Measurements from ENCODE around the gene SASH3.

The SASH3 gene

GRCh38 chrX:129749069-129749468 lies 30.7 kb upstream of the SASH3 start:
- H3K27me3 ChIP-seq (ENCODE audit: insufficient read depth, poor library complexity, severe bottlenecking): no peaks in the 10 kb centered on the region
- H3K4me1 ChIP-seq (ENCODE audit: insufficient read depth, poor library complexity, severe bottlenecking): no peaks in the 10 kb centered on the region
- no peak overlapping the region for H3K27ac ChIP-seq (ENCODE audit: poor library complexity, severe bottlenecking)
- no peak overlapping the region for H3K4me3 ChIP-seq (ENCODE audit: severe bottlenecking)
- no peaks in the 10 kb centered on the region for H3K36me3 ChIP-seq (ENCODE audit: low read depth)
- no peaks in the 10 kb centered on the region for H3K9me3 ChIP-seq (ENCODE audit: severe bottlenecking)
- ATAC-seq (ENCODE audit: low read depth): no peak
- TF ChIP-seq, protein P1, sequence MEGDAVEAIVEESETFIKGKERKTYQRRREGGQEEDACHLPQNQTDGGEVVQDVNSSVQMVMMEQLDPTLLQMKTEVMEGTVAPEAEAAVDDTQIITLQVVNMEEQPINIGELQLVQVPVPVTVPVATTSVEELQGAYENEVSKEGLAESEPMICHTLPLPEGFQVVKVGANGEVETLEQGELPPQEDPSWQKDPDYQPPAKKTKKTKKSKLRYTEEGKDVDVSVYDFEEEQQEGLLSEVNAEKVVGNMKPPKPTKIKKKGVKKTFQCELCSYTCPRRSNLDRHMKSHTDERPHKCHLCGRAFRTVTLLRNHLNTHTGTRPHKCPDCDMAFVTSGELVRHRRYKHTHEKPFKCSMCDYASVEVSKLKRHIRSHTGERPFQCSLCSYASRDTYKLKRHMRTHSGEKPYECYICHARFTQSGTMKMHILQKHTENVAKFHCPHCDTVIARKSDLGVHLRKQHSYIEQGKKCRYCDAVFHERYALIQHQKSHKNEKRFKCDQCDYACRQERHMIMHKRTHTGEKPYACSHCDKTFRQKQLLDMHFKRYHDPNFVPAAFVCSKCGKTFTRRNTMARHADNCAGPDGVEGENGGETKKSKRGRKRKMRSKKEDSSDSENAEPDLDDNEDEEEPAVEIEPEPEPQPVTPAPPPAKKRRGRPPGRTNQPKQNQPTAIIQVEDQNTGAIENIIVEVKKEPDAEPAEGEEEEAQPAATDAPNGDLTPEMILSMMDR (IDR thresholded peaks at IDR 0.05; ENCODE audit: poor library complexity, severe bottlenecking): no peak
- no peak for DNase-seq (ENCODE audit: low spot score)

DNA sequence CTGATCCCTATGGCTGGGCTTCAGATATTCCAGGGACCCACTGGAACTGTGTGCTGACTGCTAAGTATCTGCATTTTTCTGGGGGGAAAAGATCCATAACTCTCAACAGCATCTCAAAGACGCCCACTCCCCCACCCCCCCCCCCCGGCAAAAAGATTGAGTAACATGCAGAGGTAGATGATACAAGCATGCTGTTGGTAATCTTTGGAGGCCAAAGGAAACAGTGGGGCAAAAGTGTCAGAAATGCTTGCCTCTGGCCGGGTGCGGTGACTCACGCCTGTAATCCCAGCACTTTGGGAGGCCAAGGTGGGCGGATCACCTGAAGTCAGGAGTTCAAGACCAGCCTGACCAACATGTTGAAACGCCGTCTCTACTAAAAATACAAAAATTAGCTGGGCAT lies 28.8 kb upstream of the SASH3 start:
- Histone ChIP-seq H3K4me3 (ENCODE audit: severe bottlenecking) (no peak overlapping the region), H3K27me3 (ENCODE audit: insufficient read depth, poor library complexity, severe bottlenecking) (no peaks in the 10 kb centered on the region), H3K4me1 (ENCODE audit: insufficient read depth, poor library complexity, severe bottlenecking) (no peaks in the 10 kb centered on the region), H3K36me3 (ENCODE audit: low read depth) (no peaks in the 10 kb centered on the region), H3K27ac (ENCODE audit: poor library complexity, severe bottlenecking) (no peak overlapping the region), H3K9me3 (ENCODE audit: severe bottlenecking) (no peaks in the 10 kb centered on the region)
- DNase-seq (ENCODE audit: low spot score): no peak
- TF ChIP-seq, protein P1 (IDR thresholded peaks at IDR 0.05; ENCODE audit: poor library complexity, severe bottlenecking): no peak
- no peak for ATAC-seq (ENCODE audit: low read depth)

DNA sequence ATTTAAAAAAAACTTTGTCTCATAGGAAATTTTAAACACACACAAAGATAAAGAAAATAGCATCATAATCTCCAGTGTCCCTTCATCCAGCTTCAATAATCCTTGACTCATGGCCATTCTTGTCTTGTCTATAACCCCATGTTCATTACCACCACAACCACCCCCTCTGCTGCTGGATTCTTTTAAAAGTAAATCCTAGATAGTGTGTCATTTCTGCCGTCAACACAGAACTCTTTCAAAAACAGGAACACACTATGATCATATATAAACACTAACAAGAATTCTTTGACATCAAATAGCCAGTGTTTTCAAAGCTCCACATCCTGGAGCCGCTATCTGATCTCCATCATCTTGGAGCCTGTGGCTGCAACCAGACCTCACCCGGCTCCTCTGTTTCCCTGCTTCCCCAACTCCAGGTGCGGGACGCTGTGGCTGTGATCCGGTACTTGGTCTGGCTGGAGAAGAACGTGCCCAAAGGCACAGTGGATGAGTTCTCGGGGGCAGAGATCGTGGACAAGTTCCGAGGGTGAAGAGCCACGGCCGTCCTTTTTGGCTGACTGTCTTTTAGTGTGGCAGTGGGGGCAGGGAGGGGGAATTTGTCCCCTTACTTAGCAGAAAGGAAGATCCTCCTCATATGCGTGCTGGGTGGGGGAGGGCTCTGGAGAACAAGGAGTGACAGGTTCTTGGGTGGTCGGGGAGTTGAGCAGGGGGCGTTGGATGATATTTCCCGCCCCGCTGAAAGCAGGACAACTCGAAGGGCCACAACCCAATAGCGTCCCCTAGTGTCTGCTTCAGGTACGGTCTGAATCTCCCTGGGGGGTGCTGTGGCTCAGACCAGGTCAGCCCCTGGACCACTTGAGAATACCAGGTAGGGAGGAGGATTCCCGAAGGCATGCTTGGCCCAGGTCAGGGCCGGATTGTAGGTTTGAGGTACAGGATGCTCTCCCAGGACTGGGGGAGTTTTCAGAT lies 25.4 kb upstream of the SASH3 start:
- no peak overlapping the region for H3K4me3 ChIP-seq (ENCODE audit: severe bottlenecking)
- TF ChIP-seq, protein P1 (IDR thresholded peaks at IDR 0.05; ENCODE audit: poor library complexity, severe bottlenecking): no peak
- no peak for ATAC-seq (ENCODE audit: low read depth)
- H3K9me3 ChIP-seq (ENCODE audit: severe bottlenecking): no peaks in the 10 kb centered on the region
- no peaks in the 10 kb centered on the region for H3K27me3 ChIP-seq (ENCODE audit: insufficient read depth, poor library complexity, severe bottlenecking)
- no peak overlapping the region for H3K27ac ChIP-seq (ENCODE audit: poor library complexity, severe bottlenecking)
- no peaks in the 10 kb centered on the region for H3K36me3 ChIP-seq (ENCODE audit: low read depth)
- DNase-seq (ENCODE audit: low spot score): no peak
- no peaks in the 10 kb centered on the region for H3K4me1 ChIP-seq (ENCODE audit: insufficient read depth, poor library complexity, severe bottlenecking)

DNA sequence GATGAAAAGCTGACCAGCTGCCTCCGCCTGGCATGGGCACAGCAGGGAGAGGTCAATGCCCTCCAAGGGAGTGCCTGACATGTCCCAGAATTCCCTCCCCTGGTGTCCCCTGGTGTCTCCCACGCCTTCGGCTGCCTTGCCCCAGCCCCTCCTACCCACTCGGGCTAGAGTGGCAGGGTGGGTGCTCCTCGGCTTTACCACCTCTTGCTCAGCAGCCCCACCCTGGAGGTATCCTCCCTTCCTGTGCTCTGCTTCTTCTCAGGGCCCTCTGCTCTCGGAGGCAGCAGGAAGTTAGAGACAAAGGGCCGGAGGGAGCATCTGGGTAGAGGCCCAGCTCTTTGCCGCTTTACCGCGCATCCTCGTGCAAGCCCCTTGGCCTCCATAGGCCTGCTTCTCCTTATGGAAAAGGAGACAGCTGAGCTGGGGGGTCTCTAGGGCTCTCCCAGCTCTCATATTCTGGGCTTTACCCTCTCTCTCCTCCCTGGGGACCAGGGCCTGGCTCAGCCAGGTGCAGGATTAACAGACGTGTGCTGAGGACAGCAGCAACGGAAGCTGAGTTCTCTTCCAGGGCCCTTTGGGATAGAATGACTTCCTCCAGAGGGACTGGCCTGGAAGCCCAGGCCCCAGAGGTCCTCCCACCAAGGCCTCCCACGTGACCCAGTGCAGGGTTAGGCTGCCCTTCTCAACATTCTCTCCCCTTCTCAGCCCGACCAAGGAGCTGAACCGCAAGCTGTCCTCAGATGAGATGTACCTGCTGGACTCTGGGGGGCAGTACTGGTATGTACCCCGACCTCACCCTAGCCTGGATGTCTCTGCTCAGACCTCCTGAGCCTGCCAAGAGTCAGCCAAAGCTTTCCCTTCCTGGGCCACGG lies 23.7 kb upstream of the SASH3 start:
- Histone ChIP-seq H3K27ac (ENCODE audit: poor library complexity, severe bottlenecking) (no peak overlapping the region), H3K36me3 (ENCODE audit: low read depth) (no peaks in the 10 kb centered on the region), H3K9me3 (ENCODE audit: severe bottlenecking) (no peaks in the 10 kb centered on the region), H3K4me3 (ENCODE audit: severe bottlenecking) (no peak overlapping the region), H3K27me3 (ENCODE audit: insufficient read depth, poor library complexity, severe bottlenecking) (no peaks in the 10 kb centered on the region), H3K4me1 (ENCODE audit: insufficient read depth, poor library complexity, severe bottlenecking) (no peaks in the 10 kb centered on the region)
- TF ChIP-seq, protein P1 (IDR thresholded peaks at IDR 0.05; ENCODE audit: poor library complexity, severe bottlenecking): no peak
- ATAC-seq (ENCODE audit: low read depth) (no peak), DNase-seq (ENCODE audit: low spot score) (no peak)

All from RWPE2 (cell line).